DMS153 treated with DMSO at 0.1 percent for 48 hours (cell line): ENCODE measurements around the gene GRAMD4.
"Not testable (repeated sequence)": the region's sequence is repeated elsewhere in the genome, so short reads cannot be mapped to it uniquely, and the experiment has no call there.

ENCODE experiments used
- DNase-seq: peaks from one replicate; lab custom pipeline; 2025; ENCODE audit not compliant: unreplicated experiment; lab: John Stamatoyannopoulos, UW

GRAMD4 gene

GRCh38 chr22:46634973-46635685 lies 14.9 kb downstream of the GRAMD4 start:
- DNase-seq: not testable (repeated sequence)

GRCh38 chr22:46635756-46636155 lies 15.6 kb downstream of the GRAMD4 start:
- no peak for DNase-seq

- DNase-seq: no peak
Observed at GRCh38 chr22:46636221-46637002, 16.2 kb downstream of the GRAMD4 start.

- no peak for DNase-seq
Observed at GRCh38 chr22:46637711-46638600, 17.8 kb downstream of the GRAMD4 start.

GRCh38 chr22:46638601-46639431 lies 18.6 kb downstream of the GRAMD4 start:
- peak; percentile 4 for DNase-seq

GRCh38 chr22:46639843-46640242 lies 19.7 kb downstream of the GRAMD4 start:
- no peak for DNase-seq

- no peak for DNase-seq
Observed at GRCh38 chr22:46640293-46641055, 20.3 kb downstream of the GRAMD4 start.

- DNase-seq: no peak
Observed at GRCh38 chr22:46641811-46642266, 21.7 kb downstream of the GRAMD4 start.

- not testable (repeated sequence) for DNase-seq
Observed at GRCh38 chr22:46642840-46643480, 22.8 kb downstream of the GRAMD4 start.

GRCh38 chr22:46646531-46647215 lies 26.5 kb downstream of the GRAMD4 start:
- no peak for DNase-seq

- DNase-seq: not testable (repeated sequence)
Observed at GRCh38 chr22:46648225-46648820, 28.1 kb downstream of the GRAMD4 start.

GRCh38 chr22:46649141-46650077 lies 29.2 kb downstream of the GRAMD4 start:
- DNase-seq: peak; percentile 54

- no peak for DNase-seq
Observed at GRCh38 chr22:46650078-46650810, 30.1 kb downstream of the GRAMD4 start.

GRCh38 chr22:46651316-46651715 lies 31.1 kb downstream of the GRAMD4 start:
- DNase-seq: no peak

- no peak for DNase-seq
Observed at GRCh38 chr22:46652081-46652846, 32.1 kb downstream of the GRAMD4 start.
